HCT116 (cell line): ENCODE measurements around the gene CIAO2A. TPM values are rescaled to one million over a fixed set of nuclear protein-coding genes. Genes with fewer than 3 reads are reported as not detected.

Source experiments
- ATAC-seq: fragments of 200-7000 bp; cut with Tn5 transposase; 2 replicates; pipeline ENCODE4 v1.9.1; 2020; ENCODE audit warnings: mild to moderate bottlenecking, moderate library complexity
- BruUV-seq: library from RNA; stranded (reverse); fragments of 400-500 nt; replicated peaks from 2 replicates; lab custom pipeline; 2021; lab: Mats Ljungman, UMichigan
- CTCF ChIA-PET: fragments of 300-600 bp; sonication (Branson Sonifier 250); formaldehyde crosslinking; loops from one replicate; lab custom pipeline; 2021; ENCODE audit warnings: antibody characterized with exemption; lab: Charles Lee
- POLR2A ChIA-PET: fragments of 300-600, 350-600 bp; sonication (Branson Sonifier 250); formaldehyde crosslinking; loops from one replicate; lab custom pipeline; 2021; ENCODE audit warnings: antibody characterized with exemption; lab: Charles Lee
- RAD21 ChIA-PET, 2 experiments: fragments of 300-600 bp; sonication (Branson Sonifier 250); formaldehyde crosslinking; loops; one replicate each; lab custom pipeline; 2023; ENCODE audit warnings: low total read pairs in 2 of 2; ENCODE audit not compliant: uncharacterized antibody in 2 of 2, unreplicated experiment in 2 of 2, low non-redundant PET in 1 of 2; lab: Charles Lee
- DNase-seq: peaks from one replicate; pipeline ENCODE4 v3.0.0-alpha.2; 2010; ENCODE audit warnings: low read depth, low spot score
- H2AFZ ChIP-seq: fragments of 200-600 bp; shearing (Covaris generic), sonication (generic); 2 replicates; pipeline ENCODE4 v1.6.1; 2017; ENCODE audit warnings: low read depth, mixed run types, mixed read lengths, antibody characterized with exemption, low read length; ENCODE audit not compliant: poor library complexity, severe bottlenecking
- H3K27ac ChIP-seq: 2 replicates; pipeline ENCODE4 v1.5.1; 2012; ENCODE audit warnings: low read depth, low read length
- H3K27me3 ChIP-seq: fragments of 200-600 bp; sonication (generic); 2 replicates; pipeline ENCODE4 v1.6.1; 2016; ENCODE audit warnings: mixed run types, low read length, mixed read lengths; ENCODE audit not compliant: insufficient read depth
- H3K36me3 ChIP-seq, 2 experiments: fragments of 200-500 bp in 1 of 2; fragments of 200-600 bp in 1 of 2; sonication (Bioruptor generic) in 1 of 2; sonication (generic) in 1 of 2; 2 replicates each; pipeline versions ENCODE4 v1.5.1 to v1.6.1; 2014 to 2016; ENCODE audit warnings: low read length in 2 of 2, inconsistent platforms in 1 of 2, mixed read lengths in 1 of 2, mixed run types in 1 of 2; ENCODE audit not compliant: insufficient read depth in 2 of 2, control insufficient read depth in 1 of 2
- H3K4me1 ChIP-seq, 2 experiments: fragments of 200-600 bp in 1 of 2; sonication (generic) in 1 of 2; 2 replicates each; pipeline versions ENCODE4 v1.5.1 to v1.6.1; 2012 to 2017; ENCODE audit warnings: low read length in 2 of 2, inconsistent platforms in 1 of 2, mild to moderate bottlenecking in 1 of 2, mixed read lengths in 1 of 2, mixed run types in 1 of 2, moderate library complexity in 1 of 2; ENCODE audit not compliant: insufficient read depth in 2 of 2, control insufficient read depth in 1 of 2
- H3K4me2 ChIP-seq: fragments of 200-600 bp; sonication (generic); 2 replicates; pipeline ENCODE4 v1.6.1; 2017; ENCODE audit warnings: mixed run types, low read length, mixed read lengths
- H3K4me3 ChIP-seq, 2 experiments: fragments of 200-600 bp in 1 of 2; sonication (generic) in 1 of 2; replicated peaks in 1 of 2; 2 replicates each; pipeline ENCODE4 v1.5.1; 2011 to 2016; ENCODE audit warnings: low read length in 2 of 2, control low read depth in 1 of 2, low read depth in 1 of 2, mild to moderate bottlenecking in 1 of 2, mixed read lengths in 1 of 2, mixed run types in 1 of 2
- H3K79me2 ChIP-seq: fragments of 200-600 bp; sonication (generic); 2 replicates; pipeline ENCODE4 v1.6.1; 2017; ENCODE audit warnings: mild to moderate bottlenecking, mixed run types, low read length, moderate library complexity, mixed read lengths; ENCODE audit not compliant: insufficient read depth
- H3K9ac ChIP-seq: fragments of 200-600 bp; sonication (generic); 2 replicates; pipeline ENCODE4 v1.6.1; 2016; ENCODE audit warnings: low read length, mixed read lengths
- H3K9me2 ChIP-seq: fragments of 200-600 bp; sonication (generic), shearing (Covaris generic); 2 replicates; pipeline ENCODE4 v1.6.1; 2017; ENCODE audit warnings: mixed run types, mild to moderate bottlenecking, moderate library complexity; ENCODE audit not compliant: insufficient read depth
- H3K9me3 ChIP-seq, 2 experiments: fragments of 200-500 bp in 1 of 2; fragments of 200-600 bp in 1 of 2; sonication (Bioruptor generic) in 1 of 2; sonication (generic) in 1 of 2; 2 replicates each; pipeline ENCODE4 v1.6.1; 2014 to 2017; ENCODE audit warnings: low read length in 2 of 2, mixed read lengths in 2 of 2, inconsistent platforms in 1 of 2, low read depth in 1 of 2, mild to moderate bottlenecking in 1 of 2, mixed run types in 1 of 2, moderate library complexity in 1 of 2; ENCODE audit not compliant: control insufficient read depth in 1 of 2, insufficient read depth in 1 of 2
- H4K20me1 ChIP-seq: fragments of 200-600 bp; sonication (generic), shearing (Covaris generic); 2 replicates; pipeline ENCODE4 v1.6.1; 2017; ENCODE audit warnings: mixed run types, mild to moderate bottlenecking, moderate library complexity; ENCODE audit not compliant: insufficient read depth
- CBX3 ChIP-seq: IDR thresholded peaks from 2 replicates; pipeline ENCODE4 v1.6.1; 2012; ENCODE audit warnings: low read depth
- ELF1 ChIP-seq: IDR thresholded peaks from 2 replicates; pipeline ENCODE4 v1.6.1; 2012; ENCODE audit warnings: low read depth, borderline replicate concordance
- EZH2 ChIP-seq: fragments of 200-600 bp; sonication (generic); IDR thresholded peaks from 2 replicates; pipeline ENCODE4 v1.6.1; 2017; ENCODE audit warnings: antibody characterized with exemption, mixed run types
- EZH2phosphoT487 ChIP-seq: fragments of 200-600 bp; IDR thresholded peaks from 2 replicates; pipeline ENCODE4 v1.6.1; 2018; ENCODE audit warnings: antibody characterized with exemption, borderline replicate concordance
- FOSL1 ChIP-seq: IDR thresholded peaks from 2 replicates; pipeline ENCODE4 v1.6.1; 2012; ENCODE audit warnings: low read depth
- POLR2AphosphoS5 ChIP-seq: IDR thresholded peaks from 2 replicates; pipeline ENCODE4 v1.6.1; 2011; ENCODE audit warnings: mild to moderate bottlenecking, low read depth, low read length, moderate library complexity
- SIN3A ChIP-seq: IDR thresholded peaks from 2 replicates; pipeline ENCODE4 v1.6.1; 2012; ENCODE audit warnings: low read depth
- SP1 ChIP-seq: IDR thresholded peaks from 2 replicates; pipeline ENCODE4 v1.6.1; 2012; ENCODE audit warnings: low read depth
- ZNF274 ChIP-seq: fragments of 200-500 bp; sonication (Bioruptor generic); IDR thresholded peaks from 2 replicates; pipeline ENCODE4 v1.6.1; 2014; ENCODE audit warnings: mild to moderate bottlenecking, low read depth, low read length, inconsistent platforms
- intact Hi-C: fragments of 100-400 bp; cut with micrococcal nuclease; formaldehyde crosslinking; loops from 2 replicates; pipeline ENCODE4 v1.10.0; 2022
- total RNA-seq: library from RNA; stranded (reverse); gene quantifications from one replicate; pipeline ENCODE4 v1.2.1, GENCODE V29; 2021; ENCODE audit not compliant: unreplicated experiment
- TF ChIP-seq, protein P1 (sequence below), 3 experiments: fragments of 200-600 bp in 1 of 3; sonication (generic) in 1 of 3; IDR thresholded peaks in 2 of 3; conservative IDR thresholded peaks in 1 of 3; 2 replicates each; pipeline ENCODE4 v1.5.1; 2012 to 2017; ENCODE audit warnings: low read depth in 2 of 3, low read length in 2 of 3, antibody characterized with exemption in 1 of 3, borderline replicate concordance in 1 of 3, control low read depth in 1 of 3, mild to moderate bottlenecking in 1 of 3, mixed read lengths in 1 of 3, mixed run types in 1 of 3, moderate library complexity in 1 of 3; ENCODE audit not compliant: insufficient read depth in 1 of 3
- TF ChIP-seq, protein P2 (sequence below): IDR thresholded peaks from 2 replicates; pipeline ENCODE4 v1.6.1; 2012

Gene CIAO2A
- total RNA-seq, 1 experiment from 2014 or later, result 69.3 TPM

DNA sequence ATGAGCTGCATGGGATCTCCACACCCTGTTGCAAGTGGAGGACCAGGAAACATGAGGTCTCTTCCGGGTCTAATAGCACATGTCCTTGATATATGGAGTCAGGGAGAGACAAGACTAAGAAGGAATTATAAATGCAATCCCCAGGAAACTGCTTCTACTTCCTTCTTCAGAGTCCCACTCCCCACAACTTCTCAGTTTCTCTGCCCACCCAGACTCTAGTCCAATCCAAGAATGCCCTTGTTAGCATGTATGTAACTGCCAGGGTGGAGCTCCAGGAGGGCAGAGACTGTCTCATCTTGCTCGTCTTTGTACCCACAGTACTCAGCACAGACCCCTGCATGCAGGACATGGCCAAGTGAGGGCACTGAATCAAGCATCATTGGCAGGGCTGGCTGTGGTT is 55.7 kb downstream of the CIAO2A start:
- CTCF ChIA-PET, result no interaction called here
- no peaks in the 10 kb centered on the region for H3K9me3 ChIP-seq
- BruUV-seq, result no TSS peak
- no peak overlapping the region for H3K27ac ChIP-seq
- H2AFZ ChIP-seq, result no peak overlapping the region
- TF ChIP-seq, protein P1, sequence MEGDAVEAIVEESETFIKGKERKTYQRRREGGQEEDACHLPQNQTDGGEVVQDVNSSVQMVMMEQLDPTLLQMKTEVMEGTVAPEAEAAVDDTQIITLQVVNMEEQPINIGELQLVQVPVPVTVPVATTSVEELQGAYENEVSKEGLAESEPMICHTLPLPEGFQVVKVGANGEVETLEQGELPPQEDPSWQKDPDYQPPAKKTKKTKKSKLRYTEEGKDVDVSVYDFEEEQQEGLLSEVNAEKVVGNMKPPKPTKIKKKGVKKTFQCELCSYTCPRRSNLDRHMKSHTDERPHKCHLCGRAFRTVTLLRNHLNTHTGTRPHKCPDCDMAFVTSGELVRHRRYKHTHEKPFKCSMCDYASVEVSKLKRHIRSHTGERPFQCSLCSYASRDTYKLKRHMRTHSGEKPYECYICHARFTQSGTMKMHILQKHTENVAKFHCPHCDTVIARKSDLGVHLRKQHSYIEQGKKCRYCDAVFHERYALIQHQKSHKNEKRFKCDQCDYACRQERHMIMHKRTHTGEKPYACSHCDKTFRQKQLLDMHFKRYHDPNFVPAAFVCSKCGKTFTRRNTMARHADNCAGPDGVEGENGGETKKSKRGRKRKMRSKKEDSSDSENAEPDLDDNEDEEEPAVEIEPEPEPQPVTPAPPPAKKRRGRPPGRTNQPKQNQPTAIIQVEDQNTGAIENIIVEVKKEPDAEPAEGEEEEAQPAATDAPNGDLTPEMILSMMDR (IDR thresholded peaks at IDR 0.05 in 2 of 3, conservative IDR thresholded peaks at IDR 0.05 in 1 of 3; ENCODE audit: borderline replicate concordance in 1 of 3, insufficient read depth in 1 of 3, low read depth in 2 of 3, low read length in 2 of 3), result no peak
- TF ChIP-seq FOSL1 (no peak), EZH2 (no peak), CBX3 (no peak), EZH2phosphoT487 (no peak), POLR2AphosphoS5 (no peak)
- no peak overlapping the region for H3K9ac ChIP-seq
- no peaks in the 10 kb centered on the region for H3K9me2 ChIP-seq
- RAD21 ChIA-PET, result no interaction called here
- intact Hi-C loops, result no loop called here
- H3K4me3 ChIP-seq, result no peak overlapping the region
- ATAC-seq, result no peak
- no peaks in the 10 kb centered on the region for H3K36me3 ChIP-seq
- H3K4me1 ChIP-seq, result no peaks in the 10 kb centered on the region
- no peaks in the 10 kb centered on the region for H4K20me1 ChIP-seq
- no peak for DNase-seq
- POLR2A ChIA-PET, result no interaction called here
- no peaks in the 10 kb centered on the region for H3K79me2 ChIP-seq
- no peak overlapping the region for H3K4me2 ChIP-seq
- H3K27me3 ChIP-seq, result no peaks in the 10 kb centered on the region

DNA sequence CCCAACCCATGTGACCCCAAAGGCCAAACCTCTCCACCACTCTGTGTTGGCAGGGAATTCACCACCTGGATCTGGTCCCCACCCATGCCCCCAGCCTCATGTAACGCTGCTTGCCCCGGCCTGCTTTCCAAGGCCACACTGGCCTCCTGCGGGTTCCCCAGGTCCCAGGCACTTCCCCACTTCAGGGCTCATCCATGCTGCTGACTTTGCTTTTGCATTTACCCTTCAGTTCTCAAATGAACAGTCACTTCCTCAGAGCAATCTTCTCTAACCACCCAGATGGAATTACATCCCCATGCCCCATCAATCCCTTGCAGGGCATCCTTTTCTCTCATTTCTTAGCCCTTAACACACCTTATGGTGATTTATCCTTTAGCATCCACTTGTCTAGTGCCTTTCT is 56.5 kb downstream of the CIAO2A start:
- no peak overlapping the region for H2AFZ ChIP-seq
- TF ChIP-seq SIN3A (no peak), ZNF274 (no peak), SP1 (no peak), ELF1 (no peak)
- TF ChIP-seq, protein P2, sequence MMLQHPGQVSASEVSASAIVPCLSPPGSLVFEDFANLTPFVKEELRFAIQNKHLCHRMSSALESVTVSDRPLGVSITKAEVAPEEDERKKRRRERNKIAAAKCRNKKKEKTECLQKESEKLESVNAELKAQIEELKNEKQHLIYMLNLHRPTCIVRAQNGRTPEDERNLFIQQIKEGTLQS, result no peak
- ATAC-seq (no peak), DNase-seq (no peak)
- no peaks in the 10 kb centered on the region for H3K27me3 ChIP-seq
- RAD21 ChIA-PET, result no interaction called here
- no peak overlapping the region for H3K27ac ChIP-seq
- BruUV-seq, result no TSS peak
- no peaks in the 10 kb centered on the region for H3K9me2 ChIP-seq
- no peak overlapping the region for H3K4me3 ChIP-seq
- H3K79me2 ChIP-seq, result no peaks in the 10 kb centered on the region
- no peak overlapping the region for H3K9ac ChIP-seq
- H3K9me3 ChIP-seq, result no peaks in the 10 kb centered on the region
- H3K4me1 ChIP-seq, result no peaks in the 10 kb centered on the region
- POLR2A ChIA-PET, result interaction anchor here (0.6 to 1.4 kb wide), 2 partner anchors 8 to 9 kb away, joined by 3 to 5 read pairs; partner anchors contain the start of gene DAPK2
- no peaks in the 10 kb centered on the region for H4K20me1 ChIP-seq
- CTCF ChIA-PET, result no interaction called here
- H3K4me2 ChIP-seq, result no peak overlapping the region
- no peaks in the 10 kb centered on the region for H3K36me3 ChIP-seq
- intact Hi-C loops, result no loop called here
